RWPE2 (cell line): ENCODE results near the gene ARHGEF10L.

Source experiments
- ATAC-seq: fragments of 200-7000 bp; cut with Tn5 transposase; 3 replicates; pipeline ENCODE4 v1.9.1; 2021; ENCODE audit warnings: low read depth
- DNase-seq: peaks from one replicate; pipeline ENCODE4 v3.0.0-alpha.2; 2020; ENCODE audit warnings: low spot score
- H3K27ac ChIP-seq: fragments of 450-650 bp; 2 replicates; pipeline ENCODE4 v1.5.1; 2017; ENCODE audit warnings: mild to moderate bottlenecking; ENCODE audit not compliant: poor library complexity, severe bottlenecking
- H3K27me3 ChIP-seq: fragments of 250-450 bp; sonication (Bioruptor Pico); 2 replicates; pipeline ENCODE4 v1.5.1; 2021; ENCODE audit warnings: mild to moderate bottlenecking, moderate library complexity; ENCODE audit not compliant: insufficient read depth, poor library complexity, severe bottlenecking
- H3K36me3 ChIP-seq: fragments of 250-450 bp; sonication (Bioruptor Pico); 2 replicates; pipeline ENCODE4 v1.5.1; 2020; ENCODE audit warnings: low read depth, mild to moderate bottlenecking, moderate library complexity
- H3K4me1 ChIP-seq: fragments of 250-450 bp; sonication (Bioruptor Pico); 2 replicates; pipeline ENCODE4 v1.5.1; 2021; ENCODE audit warnings: mild to moderate bottlenecking, moderate library complexity; ENCODE audit not compliant: insufficient read depth, poor library complexity, severe bottlenecking
- H3K4me3 ChIP-seq: fragments of 250-450 bp; sonication (Bioruptor Pico); 2 replicates; pipeline ENCODE4 v1.5.1; 2021; ENCODE audit warnings: mild to moderate bottlenecking, moderate library complexity; ENCODE audit not compliant: severe bottlenecking
- H3K9me3 ChIP-seq: fragments of 250-450 bp; sonication (Bioruptor Pico); 2 replicates; pipeline ENCODE4 v1.5.1; 2021; ENCODE audit warnings: mild to moderate bottlenecking, moderate library complexity; ENCODE audit not compliant: severe bottlenecking
- TF ChIP-seq, protein P1 (sequence below): fragments of 450-650 bp; IDR thresholded peaks from one replicate; pipeline ENCODE4 v1.5.1; 2017; ENCODE audit warnings: mild to moderate bottlenecking, moderate library complexity; ENCODE audit not compliant: poor library complexity, severe bottlenecking

Gene ARHGEF10L

GRCh38 chr1:17657436-17657835 is 117.9 kb downstream of the ARHGEF10L start:
- H3K36me3 ChIP-seq: no peaks in the 10 kb centered on the region
- no peak for ATAC-seq

DNA sequence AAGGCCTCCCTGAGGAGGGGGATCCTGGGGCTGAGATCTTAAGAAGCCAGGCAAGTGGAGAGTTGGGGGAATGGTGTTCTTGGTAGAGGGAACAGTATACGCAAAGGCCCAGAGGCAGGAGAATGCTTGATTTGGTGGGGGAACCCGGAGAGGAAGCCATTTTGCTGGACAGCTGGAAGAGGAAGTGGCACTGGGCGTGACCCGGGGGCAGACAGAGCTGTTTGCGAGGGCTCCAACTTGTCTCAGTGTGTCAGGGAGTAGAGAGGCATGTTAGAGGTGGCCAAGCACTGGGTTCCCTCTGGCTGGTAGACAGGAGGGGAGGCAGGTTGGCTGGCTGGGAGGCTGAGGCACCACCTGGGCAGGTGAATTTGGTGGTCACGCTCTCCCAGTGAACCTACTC is 119.3 kb downstream of the ARHGEF10L start:
- TF ChIP-seq, protein P1, sequence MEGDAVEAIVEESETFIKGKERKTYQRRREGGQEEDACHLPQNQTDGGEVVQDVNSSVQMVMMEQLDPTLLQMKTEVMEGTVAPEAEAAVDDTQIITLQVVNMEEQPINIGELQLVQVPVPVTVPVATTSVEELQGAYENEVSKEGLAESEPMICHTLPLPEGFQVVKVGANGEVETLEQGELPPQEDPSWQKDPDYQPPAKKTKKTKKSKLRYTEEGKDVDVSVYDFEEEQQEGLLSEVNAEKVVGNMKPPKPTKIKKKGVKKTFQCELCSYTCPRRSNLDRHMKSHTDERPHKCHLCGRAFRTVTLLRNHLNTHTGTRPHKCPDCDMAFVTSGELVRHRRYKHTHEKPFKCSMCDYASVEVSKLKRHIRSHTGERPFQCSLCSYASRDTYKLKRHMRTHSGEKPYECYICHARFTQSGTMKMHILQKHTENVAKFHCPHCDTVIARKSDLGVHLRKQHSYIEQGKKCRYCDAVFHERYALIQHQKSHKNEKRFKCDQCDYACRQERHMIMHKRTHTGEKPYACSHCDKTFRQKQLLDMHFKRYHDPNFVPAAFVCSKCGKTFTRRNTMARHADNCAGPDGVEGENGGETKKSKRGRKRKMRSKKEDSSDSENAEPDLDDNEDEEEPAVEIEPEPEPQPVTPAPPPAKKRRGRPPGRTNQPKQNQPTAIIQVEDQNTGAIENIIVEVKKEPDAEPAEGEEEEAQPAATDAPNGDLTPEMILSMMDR: no peak
- no peak overlapping the region for H3K27ac ChIP-seq
- H3K4me3 ChIP-seq: no peak overlapping the region
- ATAC-seq (no peak), DNase-seq (no peak)
- no peaks in the 10 kb centered on the region for H3K27me3 ChIP-seq
- H3K4me1 ChIP-seq: no peaks in the 10 kb centered on the region
- H3K36me3 ChIP-seq: no peaks in the 10 kb centered on the region
- no peaks in the 10 kb centered on the region for H3K9me3 ChIP-seq

More at GRCh38 chr1:17657436-17657835, 117.9 kb downstream of the ARHGEF10L start:
- Histone ChIP-seq H3K4me1 (no peaks in the 10 kb centered on the region), H3K27me3 (no peaks in the 10 kb centered on the region), H3K27ac (no peak overlapping the region), H3K9me3 (no peaks in the 10 kb centered on the region), H3K4me3 (no peak overlapping the region)
- no peak for DNase-seq
- TF ChIP-seq, protein P1: no peak

DNA sequence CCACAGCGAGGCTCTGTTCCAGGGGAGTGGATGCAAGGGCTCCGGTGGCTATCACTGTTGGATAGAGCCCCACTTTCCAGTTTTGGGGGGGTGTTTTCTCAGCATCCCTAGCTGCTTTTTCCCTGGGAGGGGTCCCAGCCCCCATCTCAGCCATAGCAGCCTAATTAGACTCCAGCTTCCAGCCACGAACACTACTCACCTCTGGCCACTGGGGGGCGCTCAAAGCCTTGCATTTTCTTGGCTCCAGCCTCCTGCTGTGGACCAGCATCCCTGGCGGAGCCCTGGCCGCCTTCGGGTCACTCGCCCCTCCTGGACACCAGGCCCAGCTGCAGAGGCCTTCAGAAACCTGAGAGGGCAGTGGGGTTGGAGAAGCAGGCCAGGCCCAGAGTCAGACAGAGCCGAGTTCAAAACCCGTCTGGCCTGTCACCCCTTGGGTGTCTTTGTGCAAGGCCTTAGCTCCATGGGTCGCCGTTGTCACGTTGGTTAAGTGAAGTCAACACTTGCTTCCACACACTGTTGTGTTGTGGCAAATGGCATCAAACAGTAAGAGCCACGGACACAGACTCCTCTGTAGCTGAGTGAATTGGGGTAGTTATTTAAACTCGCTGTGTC is 122.2 kb downstream of the ARHGEF10L start:
- no peak overlapping the region for H3K4me3 ChIP-seq
- TF ChIP-seq, protein P1: peak; percentile 79
- no peaks in the 10 kb centered on the region for H3K27me3 ChIP-seq
- peak; percentile 50; the same call in 1 of the 3 replicates for ATAC-seq
- no peaks in the 10 kb centered on the region for H3K4me1 ChIP-seq
- H3K9me3 ChIP-seq: no peaks in the 10 kb centered on the region
- H3K36me3 ChIP-seq: no peaks in the 10 kb centered on the region
- no peak overlapping the region for H3K27ac ChIP-seq
- no peak for DNase-seq

GRCh38 chr1:17662296-17662695 is 122.8 kb downstream of the ARHGEF10L start:
- no peaks in the 10 kb centered on the region for H3K36me3 ChIP-seq
- H3K27me3 ChIP-seq: no peaks in the 10 kb centered on the region
- no peak overlapping the region for H3K27ac ChIP-seq
- H3K4me1 ChIP-seq: no peaks in the 10 kb centered on the region
- H3K4me3 ChIP-seq: no peak overlapping the region
- ATAC-seq (no peak), DNase-seq (no peak)
- TF ChIP-seq, protein P1: no peak
- H3K9me3 ChIP-seq: no peaks in the 10 kb centered on the region

DNA sequence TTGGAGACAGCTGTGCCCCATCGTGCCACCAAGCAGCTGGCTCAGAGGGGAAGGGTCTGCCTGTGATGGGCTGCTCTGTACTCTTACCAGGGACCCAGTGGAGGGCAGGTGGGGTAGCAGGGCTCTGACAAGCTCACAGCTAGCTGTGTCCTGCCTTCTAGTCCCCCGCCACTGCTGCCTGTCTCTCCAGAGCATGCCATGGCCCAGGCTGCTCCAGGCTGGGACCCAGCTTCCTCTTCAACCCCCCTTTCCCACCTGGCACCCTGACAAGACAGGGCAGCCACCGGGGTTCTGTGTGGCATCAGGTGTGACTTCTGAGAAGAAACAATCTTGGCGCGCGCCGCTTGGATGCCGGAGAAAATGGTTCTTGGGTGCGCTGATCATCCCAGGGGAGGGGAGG is 123.3 kb downstream of the ARHGEF10L start:
- Histone ChIP-seq H3K4me1 (no peaks in the 10 kb centered on the region), H3K27me3 (no peaks in the 10 kb centered on the region), H3K4me3 (no peak overlapping the region), H3K27ac (no peak overlapping the region), H3K9me3 (no peaks in the 10 kb centered on the region), H3K36me3 (no peaks in the 10 kb centered on the region)
- no peak for ATAC-seq
- DNase-seq: no peak
- TF ChIP-seq, protein P1: no peak
